ENCODE results near the gene CBR1. TPM values are rescaled to one million over a fixed set of nuclear protein-coding genes. Genes with fewer than 3 reads are reported as not detected.

Gene CBR1
- polyA plus RNA-seq, 1 donor from 2014 or later, result 9.2 TPM

- Histone ChIP-seq H3K4me2 (ENCODE audit: low read length) (no peak overlapping the region), H3K4me3 (ENCODE audit: low read length) (no peak overlapping the region), H3F3A (ENCODE audit: insufficient read depth, low read length, poor library complexity, severe bottlenecking) (no peaks in the 10 kb centered on the region), H3K27me3 (ENCODE audit: insufficient read depth, low read depth, low read length) (no peaks in the 10 kb centered on the region), H4K20me1 (ENCODE audit: insufficient read depth) (no peaks in the 10 kb centered on the region), H3K27ac (ENCODE audit: low read length) (no peak overlapping the region), H2AFZ (ENCODE audit: low read depth, low read length) (no peak overlapping the region), H3K9me2 (ENCODE audit: insufficient read depth, low read length) (no peaks in the 10 kb centered on the region), H3K9ac (ENCODE audit: low read length) (no peak overlapping the region), H3K79me2 (replicated peaks; ENCODE audit: insufficient read depth, low read length) (no peaks in the 10 kb centered on the region), H3K9me3 (ENCODE audit: low read length) (no peaks in the 10 kb centered on the region), H3K36me3 (ENCODE audit: insufficient read depth, low read length) (peaks cover 6% of the 10 kb centered on the region)
- TF ChIP-seq, protein P1, sequence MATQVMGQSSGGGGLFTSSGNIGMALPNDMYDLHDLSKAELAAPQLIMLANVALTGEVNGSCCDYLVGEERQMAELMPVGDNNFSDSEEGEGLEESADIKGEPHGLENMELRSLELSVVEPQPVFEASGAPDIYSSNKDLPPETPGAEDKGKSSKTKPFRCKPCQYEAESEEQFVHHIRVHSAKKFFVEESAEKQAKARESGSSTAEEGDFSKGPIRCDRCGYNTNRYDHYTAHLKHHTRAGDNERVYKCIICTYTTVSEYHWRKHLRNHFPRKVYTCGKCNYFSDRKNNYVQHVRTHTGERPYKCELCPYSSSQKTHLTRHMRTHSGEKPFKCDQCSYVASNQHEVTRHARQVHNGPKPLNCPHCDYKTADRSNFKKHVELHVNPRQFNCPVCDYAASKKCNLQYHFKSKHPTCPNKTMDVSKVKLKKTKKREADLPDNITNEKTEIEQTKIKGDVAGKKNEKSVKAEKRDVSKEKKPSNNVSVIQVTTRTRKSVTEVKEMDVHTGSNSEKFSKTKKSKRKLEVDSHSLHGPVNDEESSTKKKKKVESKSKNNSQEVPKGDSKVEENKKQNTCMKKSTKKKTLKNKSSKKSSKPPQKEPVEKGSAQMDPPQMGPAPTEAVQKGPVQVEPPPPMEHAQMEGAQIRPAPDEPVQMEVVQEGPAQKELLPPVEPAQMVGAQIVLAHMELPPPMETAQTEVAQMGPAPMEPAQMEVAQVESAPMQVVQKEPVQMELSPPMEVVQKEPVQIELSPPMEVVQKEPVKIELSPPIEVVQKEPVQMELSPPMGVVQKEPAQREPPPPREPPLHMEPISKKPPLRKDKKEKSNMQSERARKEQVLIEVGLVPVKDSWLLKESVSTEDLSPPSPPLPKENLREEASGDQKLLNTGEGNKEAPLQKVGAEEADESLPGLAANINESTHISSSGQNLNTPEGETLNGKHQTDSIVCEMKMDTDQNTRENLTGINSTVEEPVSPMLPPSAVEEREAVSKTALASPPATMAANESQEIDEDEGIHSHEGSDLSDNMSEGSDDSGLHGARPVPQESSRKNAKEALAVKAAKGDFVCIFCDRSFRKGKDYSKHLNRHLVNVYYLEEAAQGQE (IDR thresholded peaks at IDR 0.05; ENCODE audit: borderline replicate concordance), result no peak
Measured at GRCh38 chr21:36040389-36040788, 29.4 kb upstream of the CBR1 start.

- Histone ChIP-seq H3K4me3 (ENCODE audit: low read length) (no peak overlapping the region), H3K9me2 (ENCODE audit: insufficient read depth, low read length) (no peaks in the 10 kb centered on the region), H3K36me3 (ENCODE audit: insufficient read depth, low read length) (peaks cover 6% of the 10 kb centered on the region), H3F3A (ENCODE audit: insufficient read depth, low read length, poor library complexity, severe bottlenecking) (no peaks in the 10 kb centered on the region), H3K79me2 (replicated peaks; ENCODE audit: insufficient read depth, low read length) (no peaks in the 10 kb centered on the region), H3K27ac (ENCODE audit: low read length) (no peak overlapping the region), H3K27me3 (ENCODE audit: insufficient read depth, low read depth, low read length) (no peaks in the 10 kb centered on the region), H3K9me3 (ENCODE audit: low read length) (no peaks in the 10 kb centered on the region), H4K20me1 (ENCODE audit: insufficient read depth) (no peaks in the 10 kb centered on the region), H3K4me2 (ENCODE audit: low read length) (no peak overlapping the region), H2AFZ (ENCODE audit: low read depth, low read length) (no peak overlapping the region), H3K9ac (ENCODE audit: low read length) (no peak overlapping the region)
- TF ChIP-seq, protein P1 (IDR thresholded peaks at IDR 0.05; ENCODE audit: borderline replicate concordance), result no peak
Measured at GRCh38 chr21:36041910-36042309, 27.9 kb upstream of the CBR1 start.

- no peak overlapping the region for H2AFZ ChIP-seq (ENCODE audit: low read depth, low read length)
- no peaks in the 10 kb centered on the region for H3K9me2 ChIP-seq (ENCODE audit: insufficient read depth, low read length)
- H3F3A ChIP-seq (ENCODE audit: insufficient read depth, low read length, poor library complexity, severe bottlenecking), result no peaks in the 10 kb centered on the region
- no peak overlapping the region for H3K9ac ChIP-seq (ENCODE audit: low read length)
- H3K9me3 ChIP-seq (ENCODE audit: low read length), result no peaks in the 10 kb centered on the region
- H3K4me2 ChIP-seq (ENCODE audit: low read length), result no peak overlapping the region
- H3K79me2 ChIP-seq (replicated peaks; ENCODE audit: insufficient read depth, low read length), result no peaks in the 10 kb centered on the region
- no peak overlapping the region for H3K27ac ChIP-seq (ENCODE audit: low read length)
- TF ChIP-seq SMC3 (conservative IDR thresholded peaks at IDR 0.05; ENCODE audit: poor library complexity) (no peak), RAD21 (conservative IDR thresholded peaks at IDR 0.05) (no peak), TAF1 (IDR thresholded peaks at IDR 0.05; ENCODE audit: low read depth) (no peak), CTCF (IDR thresholded peaks at IDR 0.05; ENCODE audit: poor library complexity, severe bottlenecking) (no peak), MXI1 (conservative IDR thresholded peaks at IDR 0.05; ENCODE audit: poor library complexity, severe bottlenecking) (no peak), EP300 (conservative IDR thresholded peaks at IDR 0.05; ENCODE audit: poor library complexity, severe bottlenecking) (no peak), POLR2AphosphoS5 (IDR thresholded peaks at IDR 0.05) (no peak), EZH2 (IDR thresholded peaks at IDR 0.05; ENCODE audit: borderline replicate concordance, insufficient read depth, low read length, poor library complexity, severe bottlenecking) (no peak)
- TF ChIP-seq, protein P1 (IDR thresholded peaks at IDR 0.05; ENCODE audit: borderline replicate concordance), result no peak
- H3K4me3 ChIP-seq (ENCODE audit: low read length), result no peak overlapping the region
- no peaks in the 10 kb centered on the region for H4K20me1 ChIP-seq (ENCODE audit: insufficient read depth)
- peaks cover 6% of the 10 kb centered on the region for H3K36me3 ChIP-seq (ENCODE audit: insufficient read depth, low read length)
- H3K27me3 ChIP-seq (ENCODE audit: insufficient read depth, low read depth, low read length), result no peaks in the 10 kb centered on the region
Measured at GRCh38 chr21:36044056-36044455, 25.8 kb upstream of the CBR1 start.
